Measurements from ENCODE around the gene GOLGA5. TPM values are rescaled to one million over a fixed set of nuclear protein-coding genes. Genes with fewer than 3 reads are reported as not detected.

GOLGA5 gene
- total and polyA plus RNA-seq, 12 donors = 18.5 to 27.7 (median 21.9) TPM

- DNase-seq (no peak), ATAC-seq (no peak)
- TF ChIP-seq CTCF (IDR thresholded peaks at IDR 0.05) = no peak
- peaks cover 0 to 100% (median 34%) of the 10 kb centered on the region in 9 donors for H3K36me3 ChIP-seq
- H3K9me3 ChIP-seq = no peaks in the 10 kb centered on the region
- H3K4me3 ChIP-seq = no peak overlapping the region
- H3K4me1 ChIP-seq = no peaks in the 10 kb centered on the region
- no peak overlapping the region for H3K27ac ChIP-seq
- WGBS, 2 donors = 75 to 79% methylated on average over 2 of the region's 2 CpGs
- no peaks in the 10 kb centered on the region for H3K27me3 ChIP-seq
- intact Hi-C loops (cut with DNase I) = loop anchor here in 1 of 10 donors (10.0 kb wide), 1 partner anchor 314 kb away; no protein-coding TSS in a partner anchor
Measured at GRCh38 chr14:92830902-92831301, 36.8 kb downstream of the GOLGA5 start.

- TF ChIP-seq CTCF (IDR thresholded peaks at IDR 0.05) = no peak
- H3K36me3 ChIP-seq = peaks cover 0 to 100% (median 40%) of the 10 kb centered on the region in 9 donors
- no peaks in the 10 kb centered on the region for H3K27me3 ChIP-seq
- intact Hi-C loops (cut with DNase I) = loop anchor here in 1 of 10 donors (10.0 kb wide), 1 partner anchor 313 kb away; no protein-coding TSS in a partner anchor
- H3K27ac ChIP-seq = no peak overlapping the region
- no peak overlapping the region for H3K4me3 ChIP-seq
- 35 to 39% methylated on average over 7 of the region's 7 CpGs for WGBS, 2 donors
- no peak for DNase-seq
- H3K4me1 ChIP-seq = no peaks in the 10 kb centered on the region
- no peak for ATAC-seq
- no peaks in the 10 kb centered on the region for H3K9me3 ChIP-seq
Measured at GRCh38 chr14:92832137-92832700, 38.1 kb downstream of the GOLGA5 start.

- Histone ChIP-seq H3K4me3 (no peak overlapping the region), H3K27me3 (no peaks in the 10 kb centered on the region), H3K4me1 (peaks cover 0 to 10% (median 5%) of the 10 kb centered on the region in 9 donors), H3K27ac (no peak overlapping the region), H3K9me3 (no peaks in the 10 kb centered on the region), H3K36me3 (peaks cover 0 to 63% (median 25%) of the 10 kb centered on the region in 9 donors)
- 91 to 93% methylated on average over 4 of the region's 4 CpGs for WGBS, 2 donors
- DNase-seq (no peak), ATAC-seq (no peak)
- TF ChIP-seq CTCF (IDR thresholded peaks at IDR 0.05) = no peak
- intact Hi-C loops (cut with DNase I) = no loop called here
Measured at GRCh38 chr14:92841930-92842329, 47.8 kb downstream of the GOLGA5 start.

- TF ChIP-seq CTCF (IDR thresholded peaks at IDR 0.05) = no peak
- 93% methylated on average over 4 of the region's 4 CpGs for WGBS, 2 donors
- H3K4me1 ChIP-seq = peaks cover 0 to 29% (median 11%) of the 10 kb centered on the region in 9 donors
- ATAC-seq (no peak), DNase-seq (no peak)
- H3K36me3 ChIP-seq = peaks cover 0 to 40% (median 14%) of the 10 kb centered on the region in 9 donors
- no peak overlapping the region for H3K27ac ChIP-seq
- intact Hi-C loops (cut with DNase I) = no loop called here
- no peak overlapping the region for H3K4me3 ChIP-seq
- no peaks in the 10 kb centered on the region for H3K27me3 ChIP-seq
- no peaks in the 10 kb centered on the region for H3K9me3 ChIP-seq
Measured at GRCh38 chr14:92844204-92844603, 50.1 kb downstream of the GOLGA5 start.

All from heart right ventricle (tissue), 16 donors.